A549 (cell line): Measurements from ENCODE around the gene HS6ST2.

Experiments used
- CTCF ChIP-seq: fragments of >200 bp; sonication (Bioruptor Twin); formaldehyde crosslinking; IDR thresholded peaks from 3 replicates; pipeline ENCODE4 v1.5.1; 2016
- EHF ChIP-seq: fragments of 250-450 bp; sonication (Bioruptor Pico); IDR thresholded peaks from 2 replicates; pipeline ENCODE4 v1.5.0; 2020; ENCODE audit warnings: mild to moderate bottlenecking
- EP300 ChIP-seq, 2 experiments: fragments of >200 bp; sonication (Bioruptor Twin); formaldehyde crosslinking; IDR thresholded peaks; 2 replicates in 1 of 2; 3 replicates in 1 of 2; pipeline ENCODE4 v1.6.1; 2016 to 2017
- JUN ChIP-seq, 2 experiments: fragments of >200 bp; sonication (Bioruptor Twin); formaldehyde crosslinking; IDR thresholded peaks; 2 replicates in 1 of 2; 3 replicates in 1 of 2; pipeline ENCODE4 v1.6.1; 2016 to 2017
- JUNB ChIP-seq: fragments of >200 bp; sonication (Bioruptor Twin); formaldehyde crosslinking; IDR thresholded peaks from 2 replicates; pipeline ENCODE4 v1.6.1; 2016
- MAX ChIP-seq: IDR thresholded peaks from 2 replicates; pipeline ENCODE4 v1.6.1; 2012
- MYC ChIP-seq: IDR thresholded peaks from 2 replicates; pipeline ENCODE4 v1.6.1; 2012; ENCODE audit warnings: mild to moderate bottlenecking, inconsistent platforms, low read length, improper control_type of control experiment, borderline replicate concordance
- NFE2L2 ChIP-seq: fragments of 150-350 bp; conservative IDR thresholded peaks from 2 replicates; pipeline ENCODE4 v1.6.1; 2014; ENCODE audit warnings: low read length
- RAD21 ChIP-seq, 2 experiments: fragments of >200 bp in 1 of 2; sonication (Bioruptor Twin) in 1 of 2; formaldehyde crosslinking in 1 of 2; IDR thresholded peaks in 1 of 2; conservative IDR thresholded peaks in 1 of 2; 2 replicates in 1 of 2; 3 replicates in 1 of 2; pipeline ENCODE4 v1.6.1; 2012 to 2018; ENCODE audit warnings: inconsistent platforms in 1 of 2
- RCOR1 ChIP-seq: fragments of 150-350 bp; IDR thresholded peaks from 2 replicates; pipeline ENCODE4 v1.6.1; 2014; ENCODE audit warnings: antibody characterized with exemption, low read length, low read depth
- SMC3 ChIP-seq: fragments of >200 bp; sonication (Bioruptor Twin); formaldehyde crosslinking; IDR thresholded peaks from 3 replicates; pipeline ENCODE4 v1.6.1; 2018; ENCODE audit warnings: inconsistent platforms
- ZFP36 ChIP-seq: fragments of 450-650 bp; IDR thresholded peaks from 2 replicates; pipeline ENCODE4 v1.6.1; 2014; ENCODE audit warnings: borderline replicate concordance; ENCODE audit not compliant: partially characterized antibody
- ZSCAN20 ChIP-seq: fragments of 250-450 bp; sonication (Bioruptor Pico); IDR thresholded peaks from 2 replicates; pipeline ENCODE4 v1.8.0; 2022; ENCODE audit warnings: mild to moderate bottlenecking, moderate library complexity

- TF ChIP-seq RCOR1 (no peak), ZFP36 (no peak), MAX (no peak), JUNB (no peak), ZSCAN20 (CRISPR knock-in tag) (no peak), SMC3 (no peak), EP300 (IDR thresholded peaks at IDR 0.05) (no peak), CTCF (no peak), MYC (no peak), JUN (IDR thresholded peaks at IDR 0.05) (no peak), RAD21 (conservative IDR thresholded peaks at IDR 0.05 in 1 of 2, IDR thresholded peaks at IDR 0.05 in 1 of 2) (no peak), NFE2L2 (no peak), EHF (CRISPR knock-in tag) (no peak)
Observed at GRCh38 chrX:132953354-132953753, 5.1 kb downstream of the HS6ST2 start.
